ENCODE measurements around the gene PRDM11. TPM values are rescaled to one million over a fixed set of nuclear protein-coding genes. Genes with fewer than 3 reads are reported as not detected.

The PRDM11 gene
- total RNA-seq, 1 experiment from 2014 or later = 8.1 TPM

DNA sequence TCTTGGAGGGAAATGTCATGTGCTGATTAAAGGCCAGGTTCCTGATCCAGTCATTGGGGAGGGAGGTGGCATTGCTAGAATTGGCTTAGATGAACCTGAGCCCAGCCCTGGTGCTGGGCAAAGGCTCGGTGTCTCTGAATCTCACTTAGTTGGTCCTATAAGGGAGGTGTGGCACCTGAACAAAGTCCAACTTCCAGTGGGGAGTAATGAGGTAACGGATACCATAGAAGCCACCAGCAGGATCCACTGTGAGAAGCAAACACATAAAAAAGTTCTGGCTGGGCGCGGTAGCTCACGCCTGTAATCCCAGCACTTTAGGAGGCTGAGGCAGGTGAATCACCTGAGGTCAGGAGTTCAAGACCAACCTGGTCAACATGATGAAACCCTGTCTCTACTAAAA lies 26.6 kb downstream of the PRDM11 start:
- H3K9me3 Mint-ChIP-seq (ENCODE audit: low read depth, unreplicated experiment) = no peaks in the 10 kb centered on the region
- intact Hi-C loops (cut with micrococcal nuclease; ENCODE audit: unreplicated experiment) = no loop called here
- no peaks in the 10 kb centered on the region for H3K36me3 Mint-ChIP-seq (ENCODE audit: insufficient read depth, unreplicated experiment)
- no peak overlapping the region for H3K27ac Mint-ChIP-seq (ENCODE audit: unreplicated experiment)
- peaks cover 15% of the 10 kb centered on the region for H3K4me1 Mint-ChIP-seq (ENCODE audit: low read depth, unreplicated experiment)
- no peaks in the 10 kb centered on the region for H3K27me3 Mint-ChIP-seq (ENCODE audit: unreplicated experiment)
- DNase-seq = peak; percentile 8
- TF ChIP-seq, protein P1, sequence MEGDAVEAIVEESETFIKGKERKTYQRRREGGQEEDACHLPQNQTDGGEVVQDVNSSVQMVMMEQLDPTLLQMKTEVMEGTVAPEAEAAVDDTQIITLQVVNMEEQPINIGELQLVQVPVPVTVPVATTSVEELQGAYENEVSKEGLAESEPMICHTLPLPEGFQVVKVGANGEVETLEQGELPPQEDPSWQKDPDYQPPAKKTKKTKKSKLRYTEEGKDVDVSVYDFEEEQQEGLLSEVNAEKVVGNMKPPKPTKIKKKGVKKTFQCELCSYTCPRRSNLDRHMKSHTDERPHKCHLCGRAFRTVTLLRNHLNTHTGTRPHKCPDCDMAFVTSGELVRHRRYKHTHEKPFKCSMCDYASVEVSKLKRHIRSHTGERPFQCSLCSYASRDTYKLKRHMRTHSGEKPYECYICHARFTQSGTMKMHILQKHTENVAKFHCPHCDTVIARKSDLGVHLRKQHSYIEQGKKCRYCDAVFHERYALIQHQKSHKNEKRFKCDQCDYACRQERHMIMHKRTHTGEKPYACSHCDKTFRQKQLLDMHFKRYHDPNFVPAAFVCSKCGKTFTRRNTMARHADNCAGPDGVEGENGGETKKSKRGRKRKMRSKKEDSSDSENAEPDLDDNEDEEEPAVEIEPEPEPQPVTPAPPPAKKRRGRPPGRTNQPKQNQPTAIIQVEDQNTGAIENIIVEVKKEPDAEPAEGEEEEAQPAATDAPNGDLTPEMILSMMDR (IDR thresholded peaks at IDR 0.05; ENCODE audit: unreplicated experiment) = no peak
- BruUV-seq (replicated peaks) = no TSS peak
- CTCF ChIA-PET = interaction anchor here (0.7 kb wide), 2 partner anchors 10 to 75 kb away, joined by 3 to 4 read pairs; no protein-coding TSS in a partner anchor
- H3K4me3 Mint-ChIP-seq (ENCODE audit: low read depth, unreplicated experiment) = no peak overlapping the region

DNA sequence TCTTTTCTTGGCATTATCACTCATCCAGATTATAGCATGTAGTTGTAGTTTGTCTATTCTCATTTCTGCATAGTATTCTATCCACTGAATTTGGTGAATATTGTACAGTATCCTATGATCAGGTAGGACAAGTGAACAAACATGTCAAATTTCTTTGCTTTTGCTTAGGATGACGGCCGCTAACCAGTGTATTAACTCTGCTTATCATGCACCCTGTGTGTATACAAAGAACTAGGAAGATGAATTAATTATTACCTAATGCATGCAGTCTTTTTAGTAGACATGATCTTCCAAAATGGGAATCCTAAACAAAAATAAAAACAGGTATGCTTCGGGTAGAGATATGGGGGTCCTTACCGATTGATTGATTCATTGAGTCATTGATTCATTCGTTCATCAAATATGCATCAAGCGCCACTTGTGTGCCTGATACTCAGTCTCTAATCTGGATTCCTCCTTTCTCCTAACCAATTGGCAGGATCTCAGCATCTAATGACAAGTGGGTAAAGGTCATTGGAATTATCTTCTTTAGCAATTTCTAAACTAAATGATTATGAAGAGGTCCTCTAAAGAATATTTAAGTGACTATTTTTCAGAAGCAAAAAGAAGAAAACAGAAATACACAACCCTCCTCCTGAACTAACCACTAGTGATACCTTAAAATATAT lies 27.9 kb downstream of the PRDM11 start:
- Mint-ChIP-seq H3K27me3 (ENCODE audit: unreplicated experiment) (no peaks in the 10 kb centered on the region), H3K27ac (ENCODE audit: unreplicated experiment) (no peak overlapping the region), H3K36me3 (ENCODE audit: insufficient read depth, unreplicated experiment) (peaks cover 4% of the 10 kb centered on the region), H3K4me1 (ENCODE audit: low read depth, unreplicated experiment) (peaks cover 15% of the 10 kb centered on the region), H3K4me3 (ENCODE audit: low read depth, unreplicated experiment) (no peak overlapping the region), H3K9me3 (ENCODE audit: low read depth, unreplicated experiment) (no peaks in the 10 kb centered on the region)
- BruUV-seq (replicated peaks) = no TSS peak
- TF ChIP-seq, protein P1 (IDR thresholded peaks at IDR 0.05; ENCODE audit: unreplicated experiment) = no peak
- CTCF ChIA-PET = interaction anchor here (0.6 kb wide), 1 partner anchor 557 kb away, joined by 4 read pairs; no protein-coding TSS in a partner anchor
- no peak for DNase-seq
- intact Hi-C loops (cut with micrococcal nuclease; ENCODE audit: unreplicated experiment) = no loop called here

DNA sequence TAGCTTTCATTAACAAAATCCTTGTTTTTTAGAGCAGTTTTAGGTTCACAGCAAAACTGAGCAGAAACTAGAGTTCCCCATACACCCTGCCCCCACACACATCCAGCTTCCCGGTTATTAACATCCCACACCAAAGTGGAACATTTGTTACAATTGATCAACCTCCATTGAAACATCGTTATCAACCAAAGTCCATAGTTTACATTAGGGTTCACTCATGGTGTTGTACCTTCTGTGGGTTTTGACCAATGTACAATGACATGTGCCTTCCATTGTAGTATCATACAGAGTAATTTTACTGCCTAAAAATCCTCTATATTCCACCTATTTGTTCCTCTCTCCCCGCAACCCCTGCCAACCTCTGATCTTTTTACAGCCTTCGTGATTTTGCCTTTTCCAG lies 28.5 kb downstream of the PRDM11 start:
- BruUV-seq (replicated peaks) = no TSS peak

DNA sequence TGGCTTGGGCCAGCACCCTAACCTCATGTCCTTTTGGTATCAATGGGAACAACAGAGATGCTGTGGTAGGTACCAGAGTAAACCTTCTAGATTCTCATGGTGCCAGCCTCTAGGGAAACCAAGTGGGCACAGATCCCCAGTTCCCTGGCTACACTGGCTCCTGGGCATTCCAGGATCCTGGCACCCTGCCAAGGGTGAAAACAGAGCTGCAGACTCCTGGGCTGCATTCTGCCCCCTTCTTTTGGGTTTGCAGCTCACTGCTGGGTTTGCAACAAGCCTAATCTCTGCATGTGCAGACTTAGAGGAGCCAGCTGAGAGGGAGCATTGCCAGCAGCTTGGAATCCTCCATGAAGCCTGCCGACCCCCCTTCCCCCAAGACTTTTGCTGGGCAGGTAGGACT lies 30.6 kb downstream of the PRDM11 start:
- CTCF ChIA-PET = no interaction called here
- no peaks in the 10 kb centered on the region for H3K27me3 Mint-ChIP-seq (ENCODE audit: unreplicated experiment)
- no TSS peak for BruUV-seq (replicated peaks)
- H3K9me3 Mint-ChIP-seq (ENCODE audit: low read depth, unreplicated experiment) = no peaks in the 10 kb centered on the region
- no peaks in the 10 kb centered on the region for H3K4me1 Mint-ChIP-seq (ENCODE audit: low read depth, unreplicated experiment)
- H3K36me3 Mint-ChIP-seq (ENCODE audit: insufficient read depth, unreplicated experiment) = peaks cover 11% of the 10 kb centered on the region
- DNase-seq = peak; percentile 32
- intact Hi-C loops (cut with micrococcal nuclease; ENCODE audit: unreplicated experiment) = loop anchor here (5.0 kb wide), 1 partner anchor 65 kb away; no protein-coding TSS in a partner anchor
- H3K27ac Mint-ChIP-seq (ENCODE audit: unreplicated experiment) = no peak overlapping the region
- no peak overlapping the region for H3K4me3 Mint-ChIP-seq (ENCODE audit: low read depth, unreplicated experiment)
- TF ChIP-seq, protein P1 (IDR thresholded peaks at IDR 0.05; ENCODE audit: unreplicated experiment) = no peak

More for the DNA sequence above, 28.5 kb downstream of the PRDM11 start:
- Mint-ChIP-seq H3K9me3 (ENCODE audit: low read depth, unreplicated experiment) (no peaks in the 10 kb centered on the region), H3K27me3 (ENCODE audit: unreplicated experiment) (no peaks in the 10 kb centered on the region), H3K4me1 (ENCODE audit: low read depth, unreplicated experiment) (peaks cover 9% of the 10 kb centered on the region), H3K27ac (ENCODE audit: unreplicated experiment) (no peak overlapping the region), H3K36me3 (ENCODE audit: insufficient read depth, unreplicated experiment) (peaks cover 9% of the 10 kb centered on the region), H3K4me3 (ENCODE audit: low read depth, unreplicated experiment) (no peak overlapping the region)
- TF ChIP-seq, protein P1 (IDR thresholded peaks at IDR 0.05; ENCODE audit: unreplicated experiment) = no peak
- intact Hi-C loops (cut with micrococcal nuclease; ENCODE audit: unreplicated experiment) = loop anchor here (5.0 kb wide), 1 partner anchor 63 kb away; no protein-coding TSS in a partner anchor
- CTCF ChIA-PET = no interaction called here
- no peak for DNase-seq
